Right lobe of liver (tissue), 4 donors: Measurements from ENCODE around the gene PGBD5.

Experiments used
- CTCF ChIP-seq, 4 donors: fragments of 200-600 bp in 3 of 4; fragments of 450-650 bp in 1 of 4; IDR thresholded peaks; one replicate each; pipeline versions ENCODE4 v1.5.1 to v1.8.0; 2016 to 2022; ENCODE audit warnings: antibody characterized with exemption in 4 of 4, mild to moderate bottlenecking in 2 of 4
- POLR2A ChIP-seq: fragments of 450-650 bp; IDR thresholded peaks from one replicate; pipeline ENCODE4 v1.6.1; 2017; ENCODE audit warnings: antibody characterized with exemption, mild to moderate bottlenecking
- donor health status: DM: no; HTN: no; CAD: no.
- donor health status: DM: no; HTN: no; CAD: no.
- donor health status: DM: no; HTN: yes; CAD: no.

- TF ChIP-seq CTCF (IDR thresholded peaks at IDR 0.05) (no peak), POLR2A (no peak)
Observed at GRCh38 chr1:230322421-230322756, 103.7 kb downstream of the PGBD5 start.
